AG04449 (cell line): Measurements from ENCODE around the gene RNASEH2B.

Experiments used
- CTCF ChIA-PET: fragments of 350-600 bp; formaldehyde crosslinking; extraction: SDS; loops from one replicate; lab custom pipeline; 2021; ENCODE audit warnings: antibody characterized with exemption; lab: Yijun Ruan, JAX
- POLR2A ChIA-PET: fragments of 400-600, 350-600 bp; formaldehyde crosslinking; extraction: SDS; loops from one replicate; lab custom pipeline; 2020; ENCODE audit warnings: antibody characterized with exemption, inconsistent platforms; lab: Yijun Ruan, JAX
- DNase-seq: peaks from one replicate; pipeline ENCODE4 v3.0.0-alpha.2; 2010; ENCODE audit warnings: low read depth, low spot score
- H3K4me3 ChIP-seq: 2 replicates; pipeline ENCODE4 v1.5.1; 2011; ENCODE audit warnings: low read depth, mild to moderate bottlenecking, control low read depth, low read length
- TF ChIP-seq, protein P1 (sequence below): IDR thresholded peaks from one replicate; pipeline ENCODE4 v1.5.1; 2011; ENCODE audit warnings: mild to moderate bottlenecking, moderate library complexity, low read length, control low read depth, inconsistent platforms; ENCODE audit not compliant: insufficient read depth; ENCODE audit errors: missing control alignments

The RNASEH2B gene

DNA sequence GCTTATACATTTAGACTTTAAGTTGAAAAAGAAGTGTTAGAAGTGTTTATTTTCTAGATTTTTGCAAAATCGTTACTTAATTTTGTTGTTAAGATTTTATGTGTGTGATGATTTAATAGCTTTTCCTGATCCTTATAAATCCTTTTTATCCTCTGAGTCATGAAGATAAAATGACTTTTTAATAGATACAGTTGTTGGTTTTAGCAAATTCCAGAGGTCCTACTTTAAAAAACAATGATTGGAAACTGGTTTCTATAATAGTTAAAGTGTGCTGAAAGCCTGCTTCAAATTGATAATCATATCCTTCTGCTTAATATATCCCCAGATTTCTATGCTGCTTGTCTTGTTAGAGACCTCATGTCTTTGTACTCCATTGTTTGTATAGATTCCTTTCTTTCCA is 39.0 kb downstream of the RNASEH2B start:
- TF ChIP-seq, protein P1, sequence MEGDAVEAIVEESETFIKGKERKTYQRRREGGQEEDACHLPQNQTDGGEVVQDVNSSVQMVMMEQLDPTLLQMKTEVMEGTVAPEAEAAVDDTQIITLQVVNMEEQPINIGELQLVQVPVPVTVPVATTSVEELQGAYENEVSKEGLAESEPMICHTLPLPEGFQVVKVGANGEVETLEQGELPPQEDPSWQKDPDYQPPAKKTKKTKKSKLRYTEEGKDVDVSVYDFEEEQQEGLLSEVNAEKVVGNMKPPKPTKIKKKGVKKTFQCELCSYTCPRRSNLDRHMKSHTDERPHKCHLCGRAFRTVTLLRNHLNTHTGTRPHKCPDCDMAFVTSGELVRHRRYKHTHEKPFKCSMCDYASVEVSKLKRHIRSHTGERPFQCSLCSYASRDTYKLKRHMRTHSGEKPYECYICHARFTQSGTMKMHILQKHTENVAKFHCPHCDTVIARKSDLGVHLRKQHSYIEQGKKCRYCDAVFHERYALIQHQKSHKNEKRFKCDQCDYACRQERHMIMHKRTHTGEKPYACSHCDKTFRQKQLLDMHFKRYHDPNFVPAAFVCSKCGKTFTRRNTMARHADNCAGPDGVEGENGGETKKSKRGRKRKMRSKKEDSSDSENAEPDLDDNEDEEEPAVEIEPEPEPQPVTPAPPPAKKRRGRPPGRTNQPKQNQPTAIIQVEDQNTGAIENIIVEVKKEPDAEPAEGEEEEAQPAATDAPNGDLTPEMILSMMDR: no peak
- POLR2A ChIA-PET: no interaction called here
- H3K4me3 ChIP-seq: no peak overlapping the region
- DNase-seq: no peak
- CTCF ChIA-PET: interaction anchor here (1.6 kb wide), 1 partner anchor 36 kb away, joined by 7 read pairs; no protein-coding TSS in a partner anchor

DNA sequence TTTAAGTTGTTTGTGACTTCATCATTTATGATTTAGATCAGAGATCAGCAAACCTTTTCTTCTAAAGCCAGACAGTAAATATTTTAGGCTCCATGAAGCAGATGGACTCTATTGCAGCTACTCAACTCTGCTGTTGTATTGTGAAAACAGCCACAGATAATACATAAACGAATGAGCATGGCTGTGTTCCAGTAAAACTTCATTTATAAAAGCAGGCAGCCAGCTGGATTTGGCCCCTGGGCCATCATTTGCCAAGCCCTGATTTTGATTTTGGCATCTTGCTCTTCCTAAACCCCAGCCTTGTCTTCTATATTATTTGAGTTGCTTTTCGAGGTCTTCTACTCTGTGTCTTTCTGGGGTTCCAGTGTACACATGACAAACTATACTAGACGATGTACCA is 41.3 kb downstream of the RNASEH2B start:
- CTCF ChIA-PET: interaction anchor here (1.9 kb wide), 1 partner anchor 39 kb away, joined by 5 read pairs; no protein-coding TSS in a partner anchor

DNA sequence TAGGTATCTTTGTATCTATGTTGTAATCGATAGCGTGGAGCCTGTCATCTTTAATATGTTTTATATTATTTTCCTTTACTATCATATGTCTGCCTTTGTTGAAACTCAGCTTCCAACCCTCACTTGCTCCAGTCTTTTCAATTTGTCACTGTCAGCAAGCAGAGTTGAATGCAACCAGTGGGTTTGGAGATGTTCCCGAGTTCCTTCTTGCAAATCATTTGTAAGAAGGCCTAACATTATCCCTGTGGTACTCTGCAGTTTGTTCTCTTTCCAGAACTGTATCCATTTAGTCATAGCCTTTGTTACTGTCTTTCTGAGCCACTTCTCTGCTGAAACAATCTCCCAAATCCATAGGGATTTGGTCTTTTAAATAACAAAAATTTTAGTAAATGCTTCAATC is 41.8 kb downstream of the RNASEH2B start:
- TF ChIP-seq, protein P1: no peak
- no peak overlapping the region for H3K4me3 ChIP-seq
- ChIA-PET POLR2A (no interaction called here), CTCF (interaction anchor here (1.9 kb wide), 1 partner anchor 39 kb away, joined by 5 read pairs; no protein-coding TSS in a partner anchor)
- peak; percentile 17 for DNase-seq

More for the DNA sequence above, 41.3 kb downstream of the RNASEH2B start:
- no peak for DNase-seq
- POLR2A ChIA-PET: no interaction called here
- no peak overlapping the region for H3K4me3 ChIP-seq
- TF ChIP-seq, protein P1: no peak

DNA sequence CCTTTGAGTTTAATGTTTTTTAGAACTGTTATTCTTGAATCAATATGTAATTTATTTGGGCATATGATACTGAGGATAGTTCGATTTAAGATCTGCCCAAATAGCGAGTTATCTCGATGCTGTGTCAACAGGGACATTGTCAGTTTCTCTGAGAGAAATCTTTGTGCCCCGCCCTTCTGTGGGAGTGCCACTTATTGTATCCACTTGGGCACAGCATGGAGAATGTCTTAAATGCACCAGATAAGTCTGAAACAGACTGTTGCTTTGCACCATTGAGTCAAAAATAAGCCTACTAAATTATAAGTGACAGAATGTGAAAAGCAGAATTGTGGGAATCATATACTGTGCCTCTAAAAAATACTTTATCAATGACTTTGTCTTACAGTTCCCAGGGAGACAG is 45.6 kb downstream of the RNASEH2B start:
- no peak for DNase-seq
- ChIA-PET POLR2A (no interaction called here), CTCF (no interaction called here)
- no peak overlapping the region for H3K4me3 ChIP-seq
- TF ChIP-seq, protein P1: no peak

DNA sequence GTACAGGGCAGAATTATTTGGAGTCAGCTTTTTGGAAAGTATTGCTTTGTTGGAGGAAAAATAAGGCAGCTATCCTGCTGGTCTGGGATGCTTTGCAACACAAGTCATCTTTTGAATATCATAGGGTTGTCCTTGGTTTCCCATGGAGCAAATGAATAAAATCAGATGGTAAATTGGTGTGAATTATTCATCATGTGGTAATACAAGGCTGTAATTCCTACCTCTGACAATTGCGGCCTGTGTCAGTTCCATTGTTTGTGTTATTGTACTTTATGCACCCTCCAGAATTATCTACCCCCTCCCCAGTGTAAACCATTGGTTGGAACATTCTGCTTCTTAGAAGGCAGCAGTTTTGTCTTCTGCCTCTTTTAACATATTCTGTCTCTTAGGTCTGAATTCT is 46.2 kb downstream of the RNASEH2B start:
- ChIA-PET POLR2A (no interaction called here), CTCF (no interaction called here)
- no peak overlapping the region for H3K4me3 ChIP-seq
- TF ChIP-seq, protein P1: no peak
- no peak for DNase-seq

DNA sequence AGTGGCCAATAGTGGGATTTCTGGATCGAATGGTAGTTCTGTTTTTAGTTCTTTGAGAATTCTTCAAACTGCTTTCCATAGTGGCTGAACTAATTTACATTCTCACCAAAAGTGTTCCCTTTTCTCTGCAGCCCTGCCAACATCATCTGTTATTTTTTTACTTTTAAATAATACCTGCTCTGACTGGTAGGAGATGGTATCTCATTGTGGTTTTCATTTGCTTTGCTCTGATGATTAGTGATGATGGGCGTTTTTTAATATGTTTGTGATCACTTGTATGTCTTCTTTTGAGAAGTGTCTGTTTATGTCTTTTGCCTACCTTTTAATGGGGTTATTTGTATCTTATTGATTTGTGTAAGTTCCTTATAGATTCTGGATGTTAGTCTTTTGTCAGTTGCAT is 48.0 kb downstream of the RNASEH2B start:
- ChIA-PET POLR2A (no interaction called here), CTCF (no interaction called here)
- DNase-seq: no peak
- TF ChIP-seq, protein P1: no peak
- no peak overlapping the region for H3K4me3 ChIP-seq
